ENCODE data around the gene OPCML.

DNA sequence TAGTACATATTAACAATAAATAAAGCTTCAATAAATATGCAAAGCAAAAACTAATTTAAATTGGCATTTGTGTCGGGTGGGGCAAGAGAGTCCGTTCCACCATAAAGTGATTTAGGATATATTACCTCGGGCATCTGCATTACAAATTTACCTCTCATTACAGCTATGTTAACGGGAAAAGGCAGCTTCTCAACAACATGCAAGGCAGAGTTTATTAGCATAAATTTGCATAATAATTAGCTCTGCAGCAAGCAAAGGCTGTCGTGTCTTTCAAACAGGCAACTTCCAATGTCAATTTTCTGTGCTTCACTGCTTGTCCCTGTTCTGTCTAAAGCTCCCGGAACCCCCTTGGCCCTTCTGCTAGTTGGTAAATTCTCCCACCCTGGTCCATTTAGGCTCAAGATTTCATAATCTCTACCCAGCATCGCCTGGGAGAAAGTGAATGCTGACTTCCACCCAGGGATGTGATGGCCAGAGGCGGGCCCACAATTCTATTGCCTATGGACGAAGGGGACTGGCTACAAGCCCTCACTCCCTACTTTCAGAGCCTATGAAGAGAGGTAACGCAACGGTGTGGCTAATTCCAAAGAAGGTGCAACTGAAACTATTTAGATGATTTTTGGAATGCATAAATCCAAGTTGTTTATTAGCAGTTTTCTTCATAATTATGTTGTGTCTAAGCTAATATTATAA is 462.1 kb downstream of the OPCML start:
- TF ChIP-seq CTCF (IDR thresholded peaks at IDR 0.05; ENCODE audit: poor library complexity, severe bottlenecking) (no peak), EP300 (conservative IDR thresholded peaks at IDR 0.05; ENCODE audit: poor library complexity, severe bottlenecking) (no peak), EZH2 (IDR thresholded peaks at IDR 0.05; ENCODE audit: borderline replicate concordance, insufficient read depth, low read length, poor library complexity, severe bottlenecking) (no peak), RAD21 (conservative IDR thresholded peaks at IDR 0.05) (no peak), POLR2AphosphoS5 (IDR thresholded peaks at IDR 0.05) (no peak), TAF1 (IDR thresholded peaks at IDR 0.05; ENCODE audit: low read depth) (no peak), SMC3 (conservative IDR thresholded peaks at IDR 0.05; ENCODE audit: poor library complexity) (no peak)
- TF ChIP-seq, protein P1, sequence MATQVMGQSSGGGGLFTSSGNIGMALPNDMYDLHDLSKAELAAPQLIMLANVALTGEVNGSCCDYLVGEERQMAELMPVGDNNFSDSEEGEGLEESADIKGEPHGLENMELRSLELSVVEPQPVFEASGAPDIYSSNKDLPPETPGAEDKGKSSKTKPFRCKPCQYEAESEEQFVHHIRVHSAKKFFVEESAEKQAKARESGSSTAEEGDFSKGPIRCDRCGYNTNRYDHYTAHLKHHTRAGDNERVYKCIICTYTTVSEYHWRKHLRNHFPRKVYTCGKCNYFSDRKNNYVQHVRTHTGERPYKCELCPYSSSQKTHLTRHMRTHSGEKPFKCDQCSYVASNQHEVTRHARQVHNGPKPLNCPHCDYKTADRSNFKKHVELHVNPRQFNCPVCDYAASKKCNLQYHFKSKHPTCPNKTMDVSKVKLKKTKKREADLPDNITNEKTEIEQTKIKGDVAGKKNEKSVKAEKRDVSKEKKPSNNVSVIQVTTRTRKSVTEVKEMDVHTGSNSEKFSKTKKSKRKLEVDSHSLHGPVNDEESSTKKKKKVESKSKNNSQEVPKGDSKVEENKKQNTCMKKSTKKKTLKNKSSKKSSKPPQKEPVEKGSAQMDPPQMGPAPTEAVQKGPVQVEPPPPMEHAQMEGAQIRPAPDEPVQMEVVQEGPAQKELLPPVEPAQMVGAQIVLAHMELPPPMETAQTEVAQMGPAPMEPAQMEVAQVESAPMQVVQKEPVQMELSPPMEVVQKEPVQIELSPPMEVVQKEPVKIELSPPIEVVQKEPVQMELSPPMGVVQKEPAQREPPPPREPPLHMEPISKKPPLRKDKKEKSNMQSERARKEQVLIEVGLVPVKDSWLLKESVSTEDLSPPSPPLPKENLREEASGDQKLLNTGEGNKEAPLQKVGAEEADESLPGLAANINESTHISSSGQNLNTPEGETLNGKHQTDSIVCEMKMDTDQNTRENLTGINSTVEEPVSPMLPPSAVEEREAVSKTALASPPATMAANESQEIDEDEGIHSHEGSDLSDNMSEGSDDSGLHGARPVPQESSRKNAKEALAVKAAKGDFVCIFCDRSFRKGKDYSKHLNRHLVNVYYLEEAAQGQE (IDR thresholded peaks at IDR 0.05; ENCODE audit: borderline replicate concordance), result no peak
